Adrenal gland (tissue), 12 donors: Measurements from ENCODE around the gene MEGF11. TPM values are rescaled to one million over a fixed set of nuclear protein-coding genes. Genes with fewer than 3 reads are reported as not detected.

Experiments
- DNase-seq, 7 donors: peaks; one replicate each; pipeline ENCODE4 v3.0.0-alpha.2; 2019 to 2020
- H3K27ac ChIP-seq, 5 donors: fragments of 200-600 bp; sonication (generic) in 4 of 5; 1 replicate in 3 of 5; 2 replicates in 2 of 5; pipeline versions ENCODE4 v1.5.1 to v1.8.0; 2016 to 2020; ENCODE audit warnings: mild to moderate bottlenecking in 1 of 5
- H3K27me3 ChIP-seq: fragments of 200-600 bp; 2 replicates; pipeline ENCODE4 v1.8.0; 2021
- H3K36me3 ChIP-seq, 2 donors: fragments of 200-600 bp; replicated peaks in 1 of 2; 1 replicate in 1 of 2; 2 replicates in 1 of 2; pipeline versions ENCODE4 v1.5.1 to v1.8.0; 2018 to 2022
- H3K4me1 ChIP-seq, 2 donors: fragments of 200-600 bp; replicated peaks in 1 of 2; 1 replicate in 1 of 2; 2 replicates in 1 of 2; pipeline versions ENCODE4 v1.5.1 to v1.8.0; 2018 to 2021
- H3K4me3 ChIP-seq, 4 donors: fragments of 200-600 bp; sonication (generic) in 3 of 4; one replicate each; pipeline ENCODE4 v1.5.1; 2016 to 2018
- H3K9me3 ChIP-seq, 3 donors: fragments of 200-600 bp; sonication (generic) in 1 of 3; replicated peaks in 1 of 3; 1 replicate in 2 of 3; 2 replicates in 1 of 3; pipeline versions ENCODE4 v1.5.1 to v1.8.0; 2016 to 2021
- CTCF ChIP-seq, 6 experiments: fragments of 450-650 bp in 4 of 6; fragments of 200-600 bp in 2 of 6; sonication (generic) in 1 of 6; IDR thresholded peaks; 1 replicate in 5 of 6; 2 replicates in 1 of 6; pipeline versions ENCODE4 v1.5.1 to v1.8.0; 2016 to 2021; ENCODE audit warnings: antibody characterized with exemption in 6 of 6, mild to moderate bottlenecking in 2 of 6, moderate library complexity in 1 of 6
- POLR2A ChIP-seq, 2 donors: fragments of 450-650 bp; IDR thresholded peaks; one replicate each; pipeline ENCODE4 v1.6.1; 2017; ENCODE audit warnings: antibody characterized with exemption in 2 of 2, mild to moderate bottlenecking in 2 of 2, moderate library complexity in 1 of 2
- WGBS, 4 donors: extraction: QIAGEN DNeasy Blood & Tissue Kit in 2 of 4; methylation state at CpG; one replicate each; pipeline versions ENCODE4 v1.1.5 to v1.1.7; 2013 to 2017; 5-methylcytosine and 5-hydroxymethylcytosine counted together
- intact Hi-C, 2 donors: fragments of 100-400 bp; cut with DNase I; formaldehyde crosslinking; loops; one replicate each; pipeline versions ENCODE4 v1.14.1 to v1.15.0; 2022 to 2023
- polyA plus RNA-seq, 3 donors: library from polyadenylated mRNA; stranded (reverse); fragments of 200-250 nt in 2 of 3; fragments of 350-450 nt in 1 of 3; fragmentation: Illumina TruSeq in 1 of 3; extraction: RNeasy Lipid Tissue Mini Kit (QIAGEN cat#74804) in 1 of 3; gene quantifications; one replicate each; pipeline ENCODE4 v1.2.3, GENCODE V29; 2013 to 2014
- total RNA-seq, 9 donors: library from RNA; depleted of rRNA in 4 of 9; stranded (reverse); fragments of >200 nt in 4 of 9; fragments of 120-200 nt in 1 of 9; fragmentation: NEBNext Ultra II Directional in 1 of 9; extraction: Animal tissue kit (Norgen Biotek cat#: 25700) in 1 of 9; gene quantifications; one replicate each; pipeline versions ENCODE4 v1.1.0 to v1.2.4, GENCODE V29; 2013 to 2023
- donor health status: healthy with polysubstance abuse.
- donor health status: Bipolar disorder and iron deficiency.
- donor health status: DM: yes; HTN: yes; CAD: no.
- donor health status: DM: no; HTN: no; CAD: no.
- donor health status: DM: no; HTN: no; CAD: no.
- donor health status: DM: yes; HTN: yes; CAD: no.

The MEGF11 gene
- total and polyA plus RNA-seq, 12 donors, result 0.04 to 0.98 (median 0.14) TPM; not detected in 5

GRCh38 chr15:65885668-65886218 is 367.8 kb downstream of the MEGF11 start:
- DNase-seq, result no peak
- Histone ChIP-seq H3K36me3 (peaks cover 0 to 49% of the 10 kb centered on the region in 2 donors), H3K27me3 (no peaks in the 10 kb centered on the region), H3K9me3 (no peaks in the 10 kb centered on the region), H3K4me3 (no peak overlapping the region), H3K27ac (no peak overlapping the region), H3K4me1 (peaks cover 13 to 30% of the 10 kb centered on the region in 2 donors)
- TF ChIP-seq POLR2A (IDR thresholded peaks at IDR 0.05) (no peak), CTCF (IDR thresholded peaks at IDR 0.05) (no peak)
- WGBS, 4 donors, result 51 to 57% (median 54%) methylated on average over 4 of the region's 4 CpGs
- intact Hi-C loops, result no loop called here

GRCh38 chr15:65884511-65884910 is 369.0 kb downstream of the MEGF11 start:
- Histone ChIP-seq H3K27ac (no peak overlapping the region), H3K4me1 (peaks cover 13 to 37% of the 10 kb centered on the region in 2 donors), H3K4me3 (no peak overlapping the region), H3K36me3 (peaks cover 0 to 55% of the 10 kb centered on the region in 2 donors), H3K27me3 (no peaks in the 10 kb centered on the region), H3K9me3 (no peaks in the 10 kb centered on the region)
- DNase-seq, result no peak
- intact Hi-C loops, result no loop called here
- TF ChIP-seq POLR2A (IDR thresholded peaks at IDR 0.05) (no peak), CTCF (IDR thresholded peaks at IDR 0.05) (no peak)

GRCh38 chr15:65883571-65883970 is 370.0 kb downstream of the MEGF11 start:
- DNase-seq, result no peak
- TF ChIP-seq CTCF (IDR thresholded peaks at IDR 0.05) (no peak), POLR2A (IDR thresholded peaks at IDR 0.05) (no peak)
- H3K9me3 ChIP-seq, result no peaks in the 10 kb centered on the region
- H3K27me3 ChIP-seq, result no peaks in the 10 kb centered on the region
- peak overlapping the region in 2 of 5 donors; percentile 10 to 19 for H3K27ac ChIP-seq
- WGBS, 4 donors, result 88 to 91% (median 89%) methylated on average over 6 of the region's 6 CpGs
- H3K4me1 ChIP-seq, result peaks cover 13 to 37% of the 10 kb centered on the region in 2 donors
- intact Hi-C loops, result no loop called here
- H3K4me3 ChIP-seq, result no peak overlapping the region
- peaks cover 0 to 60% of the 10 kb centered on the region in 2 donors for H3K36me3 ChIP-seq

- no peak for DNase-seq
- Histone ChIP-seq H3K36me3 (peaks cover 0 to 60% of the 10 kb centered on the region in 2 donors), H3K27ac (no peak overlapping the region), H3K27me3 (no peaks in the 10 kb centered on the region), H3K4me1 (peaks cover 15 to 42% of the 10 kb centered on the region in 2 donors), H3K9me3 (no peaks in the 10 kb centered on the region), H3K4me3 (no peak overlapping the region)
- WGBS, 4 donors, result 77 to 85% (median 81%) methylated on average over 3 of the region's 3 CpGs
- TF ChIP-seq POLR2A (IDR thresholded peaks at IDR 0.05), result no peak
- no peak for TF ChIP-seq CTCF (IDR thresholded peaks at IDR 0.05)
- intact Hi-C loops, result no loop called here
These were observed 371.6 kb downstream of the MEGF11 start for GRCh38 chr15:65881766-65882434.
